Left ventricle myocardium inferior (tissue), 1 donor: Measurements from ENCODE around the gene SEC23B. TPM values are rescaled to one million over a fixed set of nuclear protein-coding genes. Genes with fewer than 3 reads are reported as not detected.

ENCODE experiments used
- DNase-seq: peaks from one replicate; pipeline ENCODE4 v3.0.0-alpha.2; 2020
- H3K27ac ChIP-seq: fragments of 200-600 bp; replicated peaks from 2 replicates; pipeline ENCODE4 v1.8.0; 2021
- H3K27me3 ChIP-seq: fragments of 200-600 bp; 2 replicates; pipeline ENCODE4 v1.8.0; 2021; ENCODE audit warnings: low read depth
- H3K36me3 ChIP-seq: fragments of 200-600 bp; 2 replicates; pipeline ENCODE4 v1.8.0; 2021
- H3K4me1 ChIP-seq: fragments of 200-600 bp; 2 replicates; pipeline ENCODE4 v1.8.0; 2021
- H3K4me3 ChIP-seq: fragments of 200-600 bp; 2 replicates; pipeline ENCODE4 v1.8.0; 2021; ENCODE audit warnings: mild to moderate bottlenecking, moderate library complexity
- H3K9me3 ChIP-seq: fragments of 200-600 bp; replicated peaks from 2 replicates; pipeline ENCODE4 v1.8.0; 2021
- CTCF ChIP-seq: fragments of 200-600 bp; IDR thresholded peaks from 2 replicates; pipeline ENCODE4 v1.8.0; 2021; ENCODE audit warnings: antibody characterized with exemption, mild to moderate bottlenecking, borderline replicate concordance
- intact Hi-C: fragments of 100-400 bp; cut with micrococcal nuclease; formaldehyde crosslinking; loops from one replicate; pipeline ENCODE4 v1.11.0; 2022
- total RNA-seq: library from RNA; stranded (reverse); fragmentation: NEBNext Ultra II Directional; extraction: Animal tissue kit (Norgen Biotek cat#: 25700); gene quantifications from one replicate; pipeline ENCODE4 v1.2.1, GENCODE V29; 2021
- donor health status: DM: no; HTN: yes; CAD: no; lungs with severe emphysema.

The SEC23B gene
- total RNA-seq, 1 donor from 2014 or later, result 9.7 TPM

GRCh38 chr20:18477821-18478220 is 29.9 kb upstream of the SEC23B start:
- H3K9me3 ChIP-seq, result no peaks in the 10 kb centered on the region
- no peak for TF ChIP-seq CTCF
- intact Hi-C loops, result no loop called here
- H3K4me1 ChIP-seq, result no peaks in the 10 kb centered on the region
- no peak overlapping the region for H3K4me3 ChIP-seq
- no peak for DNase-seq
- no peak overlapping the region for H3K27ac ChIP-seq
- no peaks in the 10 kb centered on the region for H3K27me3 ChIP-seq
- peaks cover 85% of the 10 kb centered on the region for H3K36me3 ChIP-seq

GRCh38 chr20:18481596-18481995 is 26.1 kb upstream of the SEC23B start:
- H3K4me1 ChIP-seq, result no peaks in the 10 kb centered on the region
- H3K36me3 ChIP-seq, result peaks cover 84% of the 10 kb centered on the region
- no peaks in the 10 kb centered on the region for H3K27me3 ChIP-seq
- H3K4me3 ChIP-seq, result no peak overlapping the region
- DNase-seq, result no peak
- TF ChIP-seq CTCF, result no peak
- intact Hi-C loops, result no loop called here
- H3K9me3 ChIP-seq, result no peaks in the 10 kb centered on the region
- H3K27ac ChIP-seq, result no peak overlapping the region

GRCh38 chr20:18488301-18488700 is 19.4 kb upstream of the SEC23B start:
- Histone ChIP-seq H3K36me3 (peaks cover 58% of the 10 kb centered on the region), H3K27me3 (no peaks in the 10 kb centered on the region), H3K4me3 (no peak overlapping the region), H3K27ac (no peak overlapping the region), H3K9me3 (no peaks in the 10 kb centered on the region), H3K4me1 (peaks cover 11% of the 10 kb centered on the region)
- no peak for DNase-seq
- no peak for TF ChIP-seq CTCF
- intact Hi-C loops, result no loop called here

- peaks cover 3% of the 10 kb centered on the region for H3K36me3 ChIP-seq
- peaks cover 32% of the 10 kb centered on the region for H3K4me1 ChIP-seq
- no peak overlapping the region for H3K27ac ChIP-seq
- H3K9me3 ChIP-seq, result no peaks in the 10 kb centered on the region
- H3K4me3 ChIP-seq, result peak overlapping the region; percentile 88
- TF ChIP-seq CTCF, result no peak
- DNase-seq, result no peak
- no peaks in the 10 kb centered on the region for H3K27me3 ChIP-seq
- intact Hi-C loops, result no loop called here
These were observed 11.7 kb upstream of the SEC23B start for GRCh38 chr20:18496042-18496441.

- intact Hi-C loops, result no loop called here
- peaks cover 3% of the 10 kb centered on the region for H3K27me3 ChIP-seq
- no peaks in the 10 kb centered on the region for H3K9me3 ChIP-seq
- no peaks in the 10 kb centered on the region for H3K36me3 ChIP-seq
- peak within 1 kb of the TSS; percentile 88 for H3K4me3 ChIP-seq
- no peak for TF ChIP-seq CTCF
- peak; percentile 89 for DNase-seq
- peak within 1 kb of the TSS; percentile 73 for H3K27ac ChIP-seq
- peaks cover 32% of the 10 kb centered on the region for H3K4me1 ChIP-seq
These were observed 10.8 kb upstream of the SEC23B start, which contains the start of gene RBBP9 for GRCh38 chr20:18496740-18497592. Gene RBBP9 (minus strand): TSS chr20:18497225. CDS start chr20:18497167, 58 bp downstream.
